PC-9 (cell line): ENCODE results near the gene PLEKHA6. TPM values are rescaled to one million over a fixed set of nuclear protein-coding genes. Genes with fewer than 3 reads are reported as not detected.

ENCODE experiments used
- BruUV-seq: library from RNA; stranded (reverse); fragments of 400-500 nt; replicated peaks from 2 replicates; lab custom pipeline; 2021; lab: Mats Ljungman, UMichigan
- CTCF ChIA-PET: fragments of 300-600 bp; sonication (Branson Sonifier 250); formaldehyde crosslinking; loops from one replicate; lab custom pipeline; 2022; ENCODE audit warnings: antibody characterized with exemption; lab: Charles Lee
- POLR2A ChIA-PET: fragments of 300-600 bp; sonication (Branson Sonifier 250); formaldehyde crosslinking; loops from one replicate; lab custom pipeline; 2022; ENCODE audit warnings: antibody characterized with exemption; ENCODE audit not compliant: unreplicated experiment; lab: Charles Lee
- DNase-seq, 2 experiments: peaks; one replicate each; pipeline versions ENCODE4 v3.0.0 to v3.0.0-alpha.2; 2015 to 2022; ENCODE audit warnings: mixed read lengths in 1 of 2
- H2AFZ ChIP-seq: fragments of 200-600 bp; sonication (generic); 2 replicates; pipeline ENCODE4 v1.8.1; 2017; ENCODE audit warnings: antibody characterized with exemption
- H3F3A ChIP-seq: fragments of 200-600 bp; sonication (generic); 2 replicates; pipeline ENCODE4 v1.8.1; 2017; ENCODE audit warnings: antibody characterized with exemption, mild to moderate bottlenecking, low read depth; ENCODE audit not compliant: insufficient read depth
- H3K27ac ChIP-seq: fragments of 200-600 bp; sonication (generic); 2 replicates; pipeline ENCODE4 v1.6.1; 2016; ENCODE audit warnings: mixed run types
- H3K27me3 ChIP-seq: fragments of 200-600 bp; sonication (generic); 2 replicates; pipeline ENCODE4 v1.6.1; 2016; ENCODE audit warnings: low read depth, mixed run types; ENCODE audit not compliant: insufficient read depth
- H3K36me3 ChIP-seq: fragments of 200-600 bp; sonication (generic); 2 replicates; pipeline ENCODE4 v1.6.1; 2016; ENCODE audit warnings: low read depth, mixed run types
- H3K4me1 ChIP-seq: fragments of 200-600 bp; sonication (generic); replicated peaks from 2 replicates; pipeline ENCODE4 v1.6.1; 2016; ENCODE audit warnings: mixed run types; ENCODE audit not compliant: insufficient read depth
- H3K4me2 ChIP-seq: fragments of 200-600 bp; sonication (generic); 2 replicates; pipeline ENCODE4 v1.6.1; 2017; ENCODE audit warnings: mixed run types
- H3K4me3 ChIP-seq: fragments of 200-600 bp; sonication (generic); 2 replicates; pipeline ENCODE4 v1.6.1; 2016; ENCODE audit warnings: mixed run types
- H3K79me2 ChIP-seq: fragments of 200-600 bp; sonication (generic); 2 replicates; pipeline ENCODE4 v1.6.1; 2017; ENCODE audit warnings: low read depth, mixed run types
- H3K9me2 ChIP-seq: fragments of 200-600 bp; sonication (generic); 2 replicates; pipeline ENCODE4 v1.8.1; 2017; ENCODE audit warnings: mild to moderate bottlenecking; ENCODE audit not compliant: insufficient read depth
- H3K9me3 ChIP-seq: fragments of 200-600 bp; sonication (generic); 2 replicates; pipeline ENCODE4 v1.8.1; 2016; ENCODE audit warnings: low read depth; ENCODE audit not compliant: insufficient read depth
- H4K20me1 ChIP-seq: fragments of 200-600 bp; sonication (generic); 2 replicates; pipeline ENCODE4 v1.8.1; 2017; ENCODE audit not compliant: insufficient read depth
- EZH2 ChIP-seq: fragments of 200-600 bp; sonication (generic); IDR thresholded peaks from 2 replicates; pipeline ENCODE4 v1.8.0; 2017; ENCODE audit warnings: antibody characterized with exemption, low read depth
- intact Hi-C: fragments of 100-400 bp; cut with micrococcal nuclease; formaldehyde crosslinking; loops from one replicate; pipeline ENCODE4 v1.10.0; 2022; ENCODE audit not compliant: unreplicated experiment
- total RNA-seq: library from RNA; stranded (reverse); gene quantifications from 2 replicates; pipeline ENCODE4 v1.2.3, GENCODE V29; 2021
- TF ChIP-seq, protein P1 (sequence below): fragments of 200-600 bp; sonication (generic); conservative IDR thresholded peaks from 2 replicates; pipeline ENCODE4 v1.6.1; 2017; ENCODE audit warnings: mixed run types, antibody characterized with exemption, mild to moderate bottlenecking, moderate library complexity

Gene PLEKHA6
- total RNA-seq, 1 experiment from 2014 or later, result 52.0 TPM

DNA sequence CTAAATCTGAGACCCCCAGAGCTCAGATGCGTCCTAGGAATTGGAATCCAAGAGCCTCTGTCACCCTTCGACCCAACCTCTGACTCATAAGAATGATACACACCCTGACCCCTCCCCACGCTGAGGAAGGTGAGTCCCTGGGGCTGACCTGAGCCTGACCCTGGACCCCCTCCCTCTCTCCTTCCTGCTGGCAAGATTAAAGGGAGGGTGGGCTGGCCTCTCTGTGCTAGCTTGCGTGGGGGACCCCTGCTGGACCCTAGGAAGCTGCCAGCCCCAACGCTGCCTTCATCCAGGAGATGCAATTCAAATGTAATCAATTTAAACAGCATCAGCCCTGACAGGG is 627 bp downstream of the PLEKHA6 start:
- no peak overlapping the region for H3K27ac ChIP-seq
- H3K4me1 ChIP-seq, result 0 out of 2 replicates have a peak, but pooled peaks cover 3% of the 10 kb centered on the region
- no peaks in the 10 kb centered on the region for H3K27me3 ChIP-seq
- no peak overlapping the region for H2AFZ ChIP-seq
- no peak overlapping the region for H3K4me2 ChIP-seq
- H3K9me3 ChIP-seq, result no peaks in the 10 kb centered on the region
- H4K20me1 ChIP-seq, result no peaks in the 10 kb centered on the region
- BruUV-seq, result no TSS peak
- no peak overlapping the region for H3K4me3 ChIP-seq
- H3K36me3 ChIP-seq, result no peaks in the 10 kb centered on the region
- H3F3A ChIP-seq, result no peaks in the 10 kb centered on the region
- DNase-seq, result peak in 1 of 2 experiments; percentile 21
- peaks cover 74% of the 10 kb centered on the region for H3K79me2 ChIP-seq
- no peaks in the 10 kb centered on the region for H3K9me2 ChIP-seq
- ChIA-PET CTCF (interaction anchor here (0.7 kb wide), 1 partner anchor 31 kb away, joined by 8 read pairs; no protein-coding TSS in a partner anchor), POLR2A (no interaction called here)
- intact Hi-C loops, result no loop called here
- TF ChIP-seq EZH2, result no peak
- TF ChIP-seq, protein P1, sequence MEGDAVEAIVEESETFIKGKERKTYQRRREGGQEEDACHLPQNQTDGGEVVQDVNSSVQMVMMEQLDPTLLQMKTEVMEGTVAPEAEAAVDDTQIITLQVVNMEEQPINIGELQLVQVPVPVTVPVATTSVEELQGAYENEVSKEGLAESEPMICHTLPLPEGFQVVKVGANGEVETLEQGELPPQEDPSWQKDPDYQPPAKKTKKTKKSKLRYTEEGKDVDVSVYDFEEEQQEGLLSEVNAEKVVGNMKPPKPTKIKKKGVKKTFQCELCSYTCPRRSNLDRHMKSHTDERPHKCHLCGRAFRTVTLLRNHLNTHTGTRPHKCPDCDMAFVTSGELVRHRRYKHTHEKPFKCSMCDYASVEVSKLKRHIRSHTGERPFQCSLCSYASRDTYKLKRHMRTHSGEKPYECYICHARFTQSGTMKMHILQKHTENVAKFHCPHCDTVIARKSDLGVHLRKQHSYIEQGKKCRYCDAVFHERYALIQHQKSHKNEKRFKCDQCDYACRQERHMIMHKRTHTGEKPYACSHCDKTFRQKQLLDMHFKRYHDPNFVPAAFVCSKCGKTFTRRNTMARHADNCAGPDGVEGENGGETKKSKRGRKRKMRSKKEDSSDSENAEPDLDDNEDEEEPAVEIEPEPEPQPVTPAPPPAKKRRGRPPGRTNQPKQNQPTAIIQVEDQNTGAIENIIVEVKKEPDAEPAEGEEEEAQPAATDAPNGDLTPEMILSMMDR, result no peak

DNA sequence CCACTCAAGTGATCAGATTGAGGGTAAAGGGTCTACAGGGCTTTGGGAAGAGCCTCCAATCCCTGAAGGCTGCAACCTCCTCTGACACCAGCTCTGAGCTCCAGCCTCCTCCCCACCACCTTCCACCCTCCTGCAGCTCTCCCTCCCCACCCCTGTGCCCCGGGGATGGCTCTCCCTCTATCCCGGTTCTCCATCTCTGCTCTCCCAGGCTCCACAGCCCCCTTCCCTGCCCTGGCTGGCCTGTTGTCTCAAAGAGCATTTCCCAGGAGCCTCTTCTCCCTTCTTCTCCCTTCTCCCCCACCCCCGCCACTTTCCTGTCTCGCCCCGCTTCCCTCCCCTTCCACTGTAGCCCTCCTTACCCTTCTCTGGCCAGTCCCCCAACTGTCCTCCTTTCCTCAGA is 1.1 kb downstream of the PLEKHA6 start:
- no peaks in the 10 kb centered on the region for H3F3A ChIP-seq
- no peak for TF ChIP-seq EZH2
- TF ChIP-seq, protein P1, result no peak
- H3K9me2 ChIP-seq, result no peaks in the 10 kb centered on the region
- H2AFZ ChIP-seq, result no peak overlapping the region
- H4K20me1 ChIP-seq, result no peaks in the 10 kb centered on the region
- H3K27me3 ChIP-seq, result no peaks in the 10 kb centered on the region
- POLR2A ChIA-PET, result interaction anchor here (0.6 kb wide), 1 partner anchor 166 kb away, joined by 5 read pairs; no protein-coding TSS in a partner anchor
- H3K27ac ChIP-seq, result no peak overlapping the region
- H3K36me3 ChIP-seq, result no peaks in the 10 kb centered on the region
- H3K9me3 ChIP-seq, result no peaks in the 10 kb centered on the region
- no peak overlapping the region for H3K4me3 ChIP-seq
- H3K4me2 ChIP-seq, result no peak overlapping the region
- DNase-seq, result peak in 1 of 2 experiments; percentile 11
- intact Hi-C loops, result no loop called here
- CTCF ChIA-PET, result interaction anchor here (0.7 kb wide), 1 partner anchor 31 kb away, joined by 8 read pairs; no protein-coding TSS in a partner anchor
- H3K4me1 ChIP-seq, result no peaks in the 10 kb centered on the region
- BruUV-seq, result no TSS peak
- H3K79me2 ChIP-seq, result peaks cover 72% of the 10 kb centered on the region

DNA sequence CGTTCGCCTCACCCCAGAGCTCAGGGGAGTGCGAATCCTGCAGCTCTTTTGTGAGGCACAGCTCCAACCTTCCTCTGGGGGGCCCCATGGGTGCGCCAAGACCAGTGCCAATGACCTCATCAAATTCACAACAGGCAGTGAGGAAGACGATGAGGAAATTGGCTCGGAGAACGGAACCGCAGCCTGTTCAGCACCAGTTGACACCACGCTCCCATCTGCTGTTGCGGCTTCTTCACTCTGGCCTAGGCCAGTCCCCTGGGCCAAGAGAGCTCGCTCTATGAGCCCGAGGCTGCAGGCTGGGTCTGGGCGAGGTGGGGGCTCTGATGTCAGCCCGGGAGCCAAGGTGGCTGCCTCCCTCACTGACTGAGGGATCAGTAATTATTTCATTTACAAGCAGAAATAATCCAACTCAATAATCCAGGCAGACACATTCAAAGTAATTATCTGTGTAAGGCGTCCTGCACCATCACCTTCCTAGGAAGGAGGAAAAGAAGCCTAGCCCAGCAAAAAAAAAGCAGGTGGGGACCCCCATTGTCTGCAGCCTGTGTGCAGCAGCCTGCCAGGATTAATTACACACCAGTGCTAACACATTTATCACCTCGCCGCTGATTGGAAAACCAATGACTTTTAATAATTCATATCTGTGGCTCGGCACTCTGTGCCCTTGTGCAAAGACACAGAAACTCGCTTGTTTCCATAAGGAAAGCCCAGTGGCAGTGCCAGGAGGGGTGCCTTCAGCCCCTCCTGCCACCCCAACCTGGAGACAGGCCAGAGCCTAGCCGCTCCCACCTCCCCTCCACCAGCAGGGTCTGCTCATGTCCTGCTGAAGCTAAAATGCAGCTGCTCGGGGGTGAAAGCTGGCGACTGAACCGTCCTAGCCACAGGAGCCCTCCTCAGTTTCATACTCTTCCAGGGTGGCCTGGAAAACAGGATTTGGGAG is 1.9 kb downstream of the PLEKHA6 start:
- no peak for DNase-seq
- CTCF ChIA-PET, result interaction anchor here (0.5 to 1.0 kb wide), 2 partner anchors 99 to 137 kb away, joined by 4 to 6 read pairs; no protein-coding TSS in a partner anchor
- no TSS peak for BruUV-seq

More for the DNA sequence above, 1.9 kb downstream of the PLEKHA6 start:
- no peak overlapping the region for H3K27ac ChIP-seq
- H3F3A ChIP-seq, result peaks cover 3% of the 10 kb centered on the region; the same call in 1 of the 2 replicates
- H4K20me1 ChIP-seq, result no peaks in the 10 kb centered on the region
- H3K4me3 ChIP-seq, result no peak overlapping the region
- no peaks in the 10 kb centered on the region for H3K4me1 ChIP-seq
- H3K36me3 ChIP-seq, result no peaks in the 10 kb centered on the region
- H3K27me3 ChIP-seq, result no peaks in the 10 kb centered on the region
- POLR2A ChIA-PET, result interaction anchor here (0.6 kb wide), 1 partner anchor 167 kb away, joined by 5 read pairs; no protein-coding TSS in a partner anchor
- H3K9me3 ChIP-seq, result no peaks in the 10 kb centered on the region
- H3K79me2 ChIP-seq, result peaks cover 70% of the 10 kb centered on the region
- intact Hi-C loops, result no loop called here
- H3K9me2 ChIP-seq, result no peaks in the 10 kb centered on the region
- TF ChIP-seq EZH2, result no peak
- TF ChIP-seq, protein P1, result no peak
- no peak overlapping the region for H3K4me2 ChIP-seq
- no peak overlapping the region for H2AFZ ChIP-seq
